Psoas muscle (tissue), 8 donors: ENCODE results near the gene PRPH2. TPM values are rescaled to one million over a fixed set of nuclear protein-coding genes. Genes with fewer than 3 reads are reported as not detected.
A peak's percentile ranks its signal among the peaks of the same experiment; 100 is the strongest.
"Not testable (repeated sequence)": the region's sequence is repeated elsewhere in the genome, so short reads cannot be mapped to it uniquely, and the experiment has no call there.

Experiments
- ATAC-seq, 4 donors: fragments of 200-7000 bp; cut with Tn5 transposase; one replicate each; pipeline ENCODE4 v1.9.1; 2020; ENCODE audit warnings: moderate library complexity in 3 of 4, mild to moderate bottlenecking in 2 of 4
- DNase-seq, 2 donors: peaks; one replicate each; pipeline ENCODE4 v3.0.0-alpha.2; 2020
- H3K27ac ChIP-seq: fragments of 200-600 bp; one replicate; pipeline ENCODE4 v1.8.0; 2022
- H3K27me3 ChIP-seq, 3 donors: fragments of 200-600 bp in 1 of 3; one replicate each; pipeline versions ENCODE4 v1.6.1 to v1.8.0; 2013 to 2022; ENCODE audit warnings: low read length in 2 of 3, mild to moderate bottlenecking in 2 of 3, moderate library complexity in 1 of 3; ENCODE audit not compliant: insufficient read depth in 3 of 3
- H3K36me3 ChIP-seq, 2 donors: fragments of 200-600 bp in 1 of 2; one replicate each; pipeline versions ENCODE4 v1.6.1 to v1.8.0; 2013 to 2022; ENCODE audit warnings: low read depth in 1 of 2, mild to moderate bottlenecking in 1 of 2, moderate library complexity in 1 of 2; ENCODE audit not compliant: insufficient read depth in 1 of 2
- H3K4me1 ChIP-seq: fragments of 200-600 bp; one replicate; pipeline ENCODE4 v1.8.0; 2022
- H3K4me3 ChIP-seq: fragments of 200-600 bp; one replicate; pipeline ENCODE4 v1.8.0; 2022; ENCODE audit warnings: mild to moderate bottlenecking
- H3K9me3 ChIP-seq: fragments of 200-600 bp; one replicate; pipeline ENCODE4 v1.8.0; 2022
- WGBS, 3 donors: extraction: QIAGEN DNeasy Blood & Tissue Kit; methylation state at CpG; one replicate each; pipeline versions ENCODE4 v1.1.6 to v1.1.7; 2013; 5-methylcytosine and 5-hydroxymethylcytosine counted together
- intact Hi-C, 2 donors: fragments of 100-400 bp; cut with DNase I; formaldehyde crosslinking; loops; one replicate each; pipeline versions ENCODE4 v1.11.0 to v1.14.2; 2022
- polyA plus RNA-seq, 3 donors: library from polyadenylated mRNA; stranded (reverse); fragments of 200-250 nt; gene quantifications; one replicate each; pipeline ENCODE4 v1.2.3, GENCODE V29; 2013
- total RNA-seq, 4 donors: library from RNA; stranded (reverse); fragmentation: NEBNext Ultra II Directional in 2 of 4; extraction: Animal tissue kit (Norgen Biotek cat#: 25700) in 2 of 4; gene quantifications; one replicate each; pipeline versions ENCODE4 v1.2.1 to v1.2.4, GENCODE V29; 2021 to 2023
- TF ChIP-seq, protein P1 (sequence below): fragments of 200-600 bp; IDR thresholded peaks from one replicate; pipeline ENCODE4 v1.8.0; 2022; ENCODE audit warnings: antibody characterized with exemption
- donor health status: healthy with polysubstance abuse.
- donor health status: DM: no; HTN: no; CAD: no; lungs with moderate emphysema.
- donor health status: Bipolar disorder and iron deficiency.
- donor health status: healthy.
- donor health status: DM: yes; HTN: yes; CAD: no.
- donor health status: DM: no; HTN: no; CAD: no.
- donor health status: DM: no; HTN: no; CAD: no.
- donor health status: DM: yes; HTN: yes; CAD: no.

PRPH2 gene
- total and polyA plus RNA-seq, 7 donors = 0.13 to 4.9 (median 2.8) TPM

DNA sequence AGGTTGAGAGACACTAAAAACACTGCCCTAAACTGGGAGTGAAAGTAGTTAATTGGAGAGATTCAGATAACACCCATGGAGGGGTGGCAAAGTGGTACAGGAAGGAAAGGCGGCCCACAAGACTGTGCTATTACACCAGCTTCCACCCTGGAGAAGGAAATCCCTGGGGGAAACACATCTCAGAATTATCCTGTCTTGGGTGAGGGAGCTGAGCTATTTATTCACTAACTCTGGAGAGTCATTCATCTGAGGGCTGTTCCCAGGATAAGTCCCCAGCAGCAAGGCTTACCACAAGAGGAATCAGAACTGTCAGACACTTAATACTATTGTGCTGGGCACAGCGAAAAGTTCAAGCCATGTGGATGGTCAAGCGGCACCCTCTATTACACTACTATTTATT is 13.6 kb upstream of the PRPH2 start:
- no peak for ATAC-seq

DNA sequence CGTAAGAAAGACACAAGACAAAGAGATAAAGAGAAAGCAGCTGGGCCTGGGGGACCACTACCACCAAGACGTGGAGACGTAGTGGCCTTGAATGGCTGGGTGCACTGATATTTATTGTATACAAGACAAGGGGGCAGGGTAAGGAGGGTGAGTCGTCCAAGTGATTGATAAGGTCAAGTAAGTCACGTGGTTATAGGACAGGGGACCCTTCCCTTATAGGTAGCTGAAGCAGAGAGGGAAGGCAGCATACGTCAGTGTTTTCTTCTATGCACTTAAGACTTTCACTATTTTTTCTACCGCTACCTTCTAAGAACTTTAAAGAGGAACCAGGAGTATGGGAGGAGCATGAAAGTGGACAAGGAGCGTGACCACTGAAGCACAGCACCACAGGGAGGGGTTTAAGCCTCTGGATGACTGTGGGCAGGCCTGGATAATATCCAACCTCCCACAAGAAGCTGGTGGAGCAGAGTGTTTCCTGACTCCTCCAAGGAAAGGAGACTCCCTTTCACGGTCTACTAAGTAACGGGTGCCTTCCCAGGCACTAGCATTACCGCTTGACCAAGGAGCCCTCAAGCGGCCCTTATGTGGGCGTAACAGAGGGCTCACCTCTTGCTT is 11.6 kb upstream of the PRPH2 start:
- DNase-seq, H3K27ac ChIP-seq, H3K36me3 ChIP-seq, H3K27me3 ChIP-seq, ATAC-seq, H3K9me3 ChIP-seq, H3K4me1 ChIP-seq, intact Hi-C loops, H3K4me3 ChIP-seq: not testable (repeated sequence)
- whole genome bisulfite sequencing, 3 donors = 72 to 79% (median 78%) methylated on average over 13 of the region's 13 CpGs

More for the DNA sequence above, 13.6 kb upstream of the PRPH2 start:
- intact Hi-C loops = no loop called here
- Histone ChIP-seq H3K9me3 (no peaks in the 10 kb centered on the region), H3K27me3 (no peaks in the 10 kb centered on the region), H3K27ac (no peak overlapping the region), H3K36me3 (no peaks in the 10 kb centered on the region), H3K4me3 (no peak overlapping the region), H3K4me1 (no peaks in the 10 kb centered on the region)
- 86 to 96% (median 93%) methylated on average over 3 of the region's 3 CpGs for WGBS, 3 donors
- no peak for DNase-seq
- TF ChIP-seq, protein P1, sequence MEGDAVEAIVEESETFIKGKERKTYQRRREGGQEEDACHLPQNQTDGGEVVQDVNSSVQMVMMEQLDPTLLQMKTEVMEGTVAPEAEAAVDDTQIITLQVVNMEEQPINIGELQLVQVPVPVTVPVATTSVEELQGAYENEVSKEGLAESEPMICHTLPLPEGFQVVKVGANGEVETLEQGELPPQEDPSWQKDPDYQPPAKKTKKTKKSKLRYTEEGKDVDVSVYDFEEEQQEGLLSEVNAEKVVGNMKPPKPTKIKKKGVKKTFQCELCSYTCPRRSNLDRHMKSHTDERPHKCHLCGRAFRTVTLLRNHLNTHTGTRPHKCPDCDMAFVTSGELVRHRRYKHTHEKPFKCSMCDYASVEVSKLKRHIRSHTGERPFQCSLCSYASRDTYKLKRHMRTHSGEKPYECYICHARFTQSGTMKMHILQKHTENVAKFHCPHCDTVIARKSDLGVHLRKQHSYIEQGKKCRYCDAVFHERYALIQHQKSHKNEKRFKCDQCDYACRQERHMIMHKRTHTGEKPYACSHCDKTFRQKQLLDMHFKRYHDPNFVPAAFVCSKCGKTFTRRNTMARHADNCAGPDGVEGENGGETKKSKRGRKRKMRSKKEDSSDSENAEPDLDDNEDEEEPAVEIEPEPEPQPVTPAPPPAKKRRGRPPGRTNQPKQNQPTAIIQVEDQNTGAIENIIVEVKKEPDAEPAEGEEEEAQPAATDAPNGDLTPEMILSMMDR = no peak

DNA sequence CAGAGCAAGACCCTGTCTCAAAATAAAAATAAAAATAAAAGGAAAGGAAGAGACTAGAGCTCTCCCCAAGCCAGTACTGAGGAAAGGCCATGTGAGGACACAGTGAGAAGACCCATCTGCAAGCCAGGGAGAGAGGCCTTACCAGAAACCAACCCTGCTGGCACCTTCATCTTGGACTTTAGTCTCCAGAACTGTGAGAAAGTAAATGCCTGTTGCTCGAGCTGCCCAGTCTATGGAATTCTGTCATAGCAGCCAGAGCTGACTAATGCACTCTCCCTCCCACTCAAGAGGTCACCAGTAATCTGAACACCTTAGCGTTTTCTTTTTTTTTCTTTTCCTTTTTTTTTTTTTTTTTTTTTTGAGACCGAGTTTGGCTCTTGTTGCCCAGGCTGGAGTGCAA is 7.3 kb upstream of the PRPH2 start:
- 25 to 38% (median 37%) methylated on average over 2 to 3 of the region's 3 CpGs for WGBS, 3 donors
- Histone ChIP-seq H3K4me3 (no peak overlapping the region), H3K9me3 (no peaks in the 10 kb centered on the region), H3K36me3 (no peaks in the 10 kb centered on the region), H3K27ac (no peak overlapping the region), H3K4me1 (peaks cover 7% of the 10 kb centered on the region), H3K27me3 (no peaks in the 10 kb centered on the region)
- intact Hi-C loops = loop anchor here (5.0 to 10.0 kb wide), 2 partner anchors 145 to 148 kb away; partner anchors contain the start of gene RPL7L1 (in 2 of the 2)
- TF ChIP-seq, protein P1 = no peak
- ATAC-seq (peak in 1 of 4 donors; percentile 23), DNase-seq (no peak)

DNA sequence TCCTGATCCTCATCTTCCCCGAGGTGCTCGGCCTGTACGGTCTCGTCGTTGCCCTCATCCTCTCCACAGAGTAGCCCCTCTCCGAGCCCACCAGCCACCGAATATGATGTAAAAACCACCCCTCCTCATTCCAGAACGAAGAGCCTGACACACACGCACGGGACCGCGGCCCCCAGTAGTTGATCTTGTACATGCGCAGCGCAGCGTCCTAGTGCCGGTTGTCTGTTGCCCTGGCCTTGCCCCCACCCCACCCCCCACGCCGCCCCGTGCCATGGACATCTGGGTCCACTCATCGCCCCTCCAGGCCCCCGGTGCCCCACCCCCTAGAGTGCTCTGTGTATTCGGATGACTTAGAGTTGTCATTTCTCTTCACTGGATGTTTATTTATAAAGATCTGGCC is 5.2 kb upstream of the PRPH2 start:
- Histone ChIP-seq H3K27me3 (no peaks in the 10 kb centered on the region), H3K9me3 (no peaks in the 10 kb centered on the region), H3K4me3 (peak overlapping the region; percentile 75), H3K4me1 (peaks cover 7% of the 10 kb centered on the region), H3K27ac (peak overlapping the region; percentile 58), H3K36me3 (no peaks in the 10 kb centered on the region)
- no peak for ATAC-seq
- 75 to 76% (median 75%) methylated on average over 15 to 22 of the region's 22 CpGs for WGBS, 3 donors
- intact Hi-C loops = loop anchor here (2.0 to 10.0 kb wide), 3 partner anchors 67 to 150 kb away; partner anchors contain the start of gene RPL7L1 (in 2 of the 2)
- TF ChIP-seq, protein P1 = no peak
- DNase-seq = peak in 1 of 2 donors; percentile 31

DNA sequence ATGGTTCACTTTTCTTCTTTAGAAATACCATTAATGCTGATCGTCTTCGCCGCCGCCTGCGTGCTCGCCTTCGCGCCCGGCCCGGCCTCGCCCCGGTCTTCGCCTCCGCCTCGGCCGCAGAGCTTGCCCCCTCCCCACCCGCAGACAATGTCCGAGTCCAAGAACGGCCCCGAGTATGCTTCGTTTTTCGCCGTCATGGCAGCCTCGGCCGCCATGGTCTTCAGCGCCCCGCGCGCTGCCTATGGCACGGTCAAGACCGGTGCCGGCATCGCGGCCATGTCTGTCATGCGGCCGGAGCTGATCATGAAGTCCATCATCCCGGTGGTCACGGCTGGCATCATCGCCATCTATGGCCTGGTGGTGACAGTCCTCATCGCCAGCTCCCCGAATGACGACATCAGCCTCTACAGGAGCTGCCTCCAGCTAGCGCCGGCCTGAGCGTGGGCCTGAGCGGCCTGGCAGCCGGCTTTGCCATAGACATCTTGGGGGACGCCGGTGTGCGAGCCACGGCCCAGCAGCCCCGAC is 4.8 kb upstream of the PRPH2 start:
- 18 to 24% (median 19%) methylated on average over 51 to 52 of the region's 52 CpGs for WGBS, 3 donors
- DNase-seq (peak; percentile 44 to 67), ATAC-seq (peak; percentile 50 to 59 (median 55))
- TF ChIP-seq, protein P1 = no peak
- H3K36me3 ChIP-seq = no peaks in the 10 kb centered on the region
- intact Hi-C loops = loop anchor here (2.0 to 10.0 kb wide), 3 partner anchors 66 to 150 kb away; partner anchors contain the start of gene RPL7L1 (in 2 of the 2)
- peak overlapping the region; percentile 58 for H3K27ac ChIP-seq
- H3K27me3 ChIP-seq = no peaks in the 10 kb centered on the region
- H3K9me3 ChIP-seq = no peaks in the 10 kb centered on the region
- H3K4me1 ChIP-seq = peaks cover 7% of the 10 kb centered on the region
- peak overlapping the region; percentile 75 for H3K4me3 ChIP-seq
